PFSK-1 (cell line): Measurements from ENCODE around the gene DDO.

ENCODE experiments used
- FOXP2 ChIP-seq: optimal IDR thresholded peaks from 2 replicates; pipeline ENCODE3; 2011; ENCODE audit warnings: borderline replicate concordance, control low read depth, inconsistent platforms; ENCODE audit not compliant: insufficient read depth; ENCODE audit errors: extremely low read length, extremely low read depth
- POLR2AphosphoS5 ChIP-seq: IDR thresholded peaks from 2 replicates; pipeline ENCODE4 v1.6.1; 2012; ENCODE audit warnings: low read depth, mild to moderate bottlenecking, control low read depth, low read length, moderate library complexity
- REST ChIP-seq, 2 experiments: IDR thresholded peaks; 2 replicates each; pipeline versions ENCODE4 v1.6.1 to v1.8.0; 2011 to 2012; ENCODE audit warnings: low read depth in 2 of 2, low read length in 2 of 2, control low read depth in 1 of 2, inconsistent platforms in 1 of 2, mild to moderate bottlenecking in 1 of 2, moderate library complexity in 1 of 2; ENCODE audit not compliant: insufficient read depth in 1 of 2
- SIN3A ChIP-seq: IDR thresholded peaks from 2 replicates; pipeline ENCODE4 v1.6.1; 2012; ENCODE audit warnings: mild to moderate bottlenecking, low read length, moderate library complexity, borderline replicate concordance; ENCODE audit not compliant: insufficient read depth
- TAF1 ChIP-seq: IDR thresholded peaks from 2 replicates; pipeline ENCODE4 v1.6.1; 2012; ENCODE audit warnings: low read length, control low read depth, borderline replicate concordance; ENCODE audit not compliant: insufficient read depth

DDO gene

GRCh38 chr6:110408901-110409300, 6.5 kb downstream of the DDO start:
- TF ChIP-seq POLR2AphosphoS5: no peak
- no peak for TF ChIP-seq TAF1
- no peak for TF ChIP-seq REST (IDR thresholded peaks at IDR 0.05; ENCODE audit: insufficient read depth in 1 of 2, low read depth in 2 of 2, low read length in 2 of 2)
- TF ChIP-seq SIN3A: no peak
- no peak for TF ChIP-seq FOXP2

GRCh38 chr6:110404607-110405006, 10.8 kb downstream of the DDO start:
- no peak for TF ChIP-seq REST (IDR thresholded peaks at IDR 0.05; ENCODE audit: insufficient read depth in 1 of 2, low read depth in 2 of 2, low read length in 2 of 2)
- TF ChIP-seq FOXP2: no peak
- no peak for TF ChIP-seq SIN3A
- TF ChIP-seq POLR2AphosphoS5: no peak
- TF ChIP-seq TAF1: no peak

- no peak for TF ChIP-seq TAF1
- no peak for TF ChIP-seq SIN3A
- TF ChIP-seq FOXP2: no peak
- no peak for TF ChIP-seq REST (IDR thresholded peaks at IDR 0.05; ENCODE audit: insufficient read depth in 1 of 2, low read depth in 2 of 2, low read length in 2 of 2)
- no peak for TF ChIP-seq POLR2AphosphoS5
Observed at GRCh38 chr6:110401585-110402176, 13.7 kb downstream of the DDO start.

- no peak for TF ChIP-seq TAF1
- TF ChIP-seq POLR2AphosphoS5: no peak
- TF ChIP-seq FOXP2: no peak
- TF ChIP-seq REST (IDR thresholded peaks at IDR 0.05; ENCODE audit: insufficient read depth in 1 of 2, low read depth in 2 of 2, low read length in 2 of 2): no peak
- TF ChIP-seq SIN3A: no peak
Observed at GRCh38 chr6:110400208-110400607, 15.2 kb downstream of the DDO start.
